SK-N-SH (cell line): ENCODE measurements around the gene STX1B. TPM values are rescaled to one million over a fixed set of nuclear protein-coding genes. Genes with fewer than 3 reads are reported as not detected.

ENCODE experiments used
- CTCF ChIA-PET: fragments of 300-600, 350-600 bp; formaldehyde crosslinking; extraction: SDS; loops from one replicate; lab custom pipeline; 2021; lab: Yijun Ruan, JAX
- POLR2A ChIA-PET: fragments of 350-600 bp; sonication (Branson Sonifier 250); formaldehyde crosslinking; extraction: SDS; loops from one replicate; lab custom pipeline; 2020; ENCODE audit warnings: antibody characterized with exemption, inconsistent platforms; lab: Yijun Ruan, JAX
- DNase-seq: peaks from one replicate; pipeline ENCODE4 v3.0.0; 2012
- H2AFZ ChIP-seq: fragments of 200-600 bp; sonication (generic); 2 replicates; pipeline ENCODE4 v1.8.1; 2016; ENCODE audit warnings: antibody characterized with exemption, mild to moderate bottlenecking, low read depth
- H3F3A ChIP-seq: fragments of 200-600 bp; sonication (generic); replicated peaks from 2 replicates; pipeline ENCODE3; 2016; ENCODE audit warnings: antibody characterized with exemption, mild to moderate bottlenecking; ENCODE audit not compliant: insufficient read depth
- H3K27ac ChIP-seq, 2 experiments: fragments of 200-500 bp in 1 of 2; fragments of 200-600 bp in 1 of 2; sonication (Bioruptor generic) in 1 of 2; sonication (generic), shearing (Covaris generic) in 1 of 2; 2 replicates each; pipeline versions ENCODE4 v1.5.1 to v1.6.1; 2014 to 2016; ENCODE audit warnings: low read depth in 2 of 2, inconsistent platforms in 1 of 2, low read length in 1 of 2, mild to moderate bottlenecking in 1 of 2, mixed read lengths in 1 of 2
- H3K27me3 ChIP-seq: fragments of 200-600 bp; sonication (generic), shearing (Covaris generic); 2 replicates; pipeline ENCODE4 v1.6.1; 2016; ENCODE audit warnings: mixed run types; ENCODE audit not compliant: insufficient read depth
- H3K36me3 ChIP-seq, 2 experiments: fragments of 200-500 bp in 1 of 2; fragments of 200-600 bp in 1 of 2; sonication (Bioruptor generic) in 1 of 2; sonication (generic) in 1 of 2; replicated peaks in 1 of 2; 2 replicates each; pipeline versions ENCODE3 to v1.5.1; 2014 to 2016; ENCODE audit warnings: low read length in 1 of 2, mild to moderate bottlenecking in 1 of 2; ENCODE audit not compliant: insufficient read depth in 2 of 2, control insufficient read depth in 1 of 2
- H3K4me1 ChIP-seq, 2 experiments: fragments of 200-500 bp in 1 of 2; fragments of 200-600 bp in 1 of 2; sonication (Bioruptor generic) in 1 of 2; sonication (generic), shearing (Covaris generic) in 1 of 2; 2 replicates each; pipeline versions ENCODE4 v1.5.1 to v1.6.1; 2014 to 2016; ENCODE audit warnings: low read depth in 1 of 2, low read length in 1 of 2, mixed run types in 1 of 2; ENCODE audit not compliant: insufficient read depth in 2 of 2, control insufficient read depth in 1 of 2
- H3K4me2 ChIP-seq: fragments of 200-600 bp; sonication (generic), shearing (Covaris generic); 2 replicates; pipeline ENCODE4 v1.6.1; 2017; ENCODE audit warnings: mixed run types
- H3K4me3 ChIP-seq, 2 experiments: fragments of 200-500 bp in 1 of 2; fragments of 200-600 bp in 1 of 2; sonication (Bioruptor generic) in 1 of 2; sonication (generic), shearing (Covaris generic) in 1 of 2; 2 replicates each; pipeline versions ENCODE4 v1.5.1 to v1.8.1; 2014 to 2016; ENCODE audit warnings: low read depth in 2 of 2, inconsistent platforms in 1 of 2, low read length in 1 of 2, mild to moderate bottlenecking in 1 of 2, mixed read lengths in 1 of 2, moderate library complexity in 1 of 2
- H3K79me2 ChIP-seq: fragments of 200-600 bp; sonication (generic); 2 replicates; pipeline ENCODE4 v1.8.1; 2017; ENCODE audit warnings: mild to moderate bottlenecking; ENCODE audit not compliant: insufficient read depth
- H3K9ac ChIP-seq: fragments of 200-600 bp; sonication (generic); 2 replicates; pipeline ENCODE4 v1.6.1; 2017; ENCODE audit warnings: mixed run types
- H3K9me2 ChIP-seq: fragments of 200-600 bp; sonication (generic); 2 replicates; pipeline ENCODE4 v1.6.1; 2017; ENCODE audit warnings: mixed run types
- H3K9me3 ChIP-seq: fragments of 200-600 bp; sonication (generic); 2 replicates; pipeline ENCODE4 v1.6.1; 2017; ENCODE audit warnings: mixed run types, mild to moderate bottlenecking, moderate library complexity
- H4K20me1 ChIP-seq: fragments of 200-600 bp; sonication (generic); 2 replicates; pipeline ENCODE4 v1.6.1; 2017; ENCODE audit warnings: mild to moderate bottlenecking, mixed run types; ENCODE audit not compliant: insufficient read depth
- CHD2 ChIP-seq: fragments of 150-350 bp; IDR thresholded peaks from 2 replicates; pipeline ENCODE4 v1.6.1; 2018; ENCODE audit warnings: low read length; ENCODE audit not compliant: partially characterized antibody
- FOXM1 ChIP-seq: IDR thresholded peaks from 2 replicates; pipeline ENCODE4 v1.4.0; 2012; ENCODE audit warnings: low read depth, mild to moderate bottlenecking
- MXI1 ChIP-seq: IDR thresholded peaks from 2 replicates; pipeline ENCODE4 v1.6.1; 2012; ENCODE audit warnings: mild to moderate bottlenecking, low read depth, low read length, improper control_type of control experiment
- NRF1 ChIP-seq: IDR thresholded peaks from 2 replicates; pipeline ENCODE4 v1.6.1; 2012; ENCODE audit warnings: low read depth, mild to moderate bottlenecking, low read length
- REST ChIP-seq: IDR thresholded peaks from 2 replicates; pipeline ENCODE4 v1.6.1; 2012; ENCODE audit warnings: mild to moderate bottlenecking, low read depth, low read length, moderate library complexity
- RXRA ChIP-seq: IDR thresholded peaks from 2 replicates; pipeline ENCODE4 v1.4.0; 2012; ENCODE audit warnings: low read depth, mild to moderate bottlenecking, borderline replicate concordance
- TCF12 ChIP-seq: IDR thresholded peaks from 2 replicates; pipeline ENCODE4 v1.4.0; 2012
- YY1 ChIP-seq: IDR thresholded peaks from 2 replicates; pipeline ENCODE4 v1.4.0; 2012; ENCODE audit warnings: low read depth, mild to moderate bottlenecking
- WGBS: methylation state at CpG from one replicate; pipeline ENCODE4 v1.1.6; 2017; ENCODE audit warnings: low lambda C conversion rate; 5-methylcytosine and 5-hydroxymethylcytosine counted together
- polyA plus RNA-seq, 3 experiments: library from polyadenylated mRNA; depleted of rRNA; stranded (reverse); fragments of >200 nt; gene quantifications; 2 replicates each; pipeline ENCODE4 v1.2.3, GENCODE V29; 2012

Gene STX1B
- polyA plus RNA-seq, 1 of the 3 experiments (the other 2 are of a cell fraction) = 21.2 TPM

GRCh38 chr16:31025339-31025738, 14.9 kb upstream of the STX1B start (continued):
- TF ChIP-seq REST = no peak

GRCh38 chr16:31023627-31024226, 13.3 kb upstream of the STX1B start:
- TF ChIP-seq MXI1 = no peak
- no peak for TF ChIP-seq REST
- no peak for TF ChIP-seq YY1
- TF ChIP-seq RXRA = no peak
- no peak for TF ChIP-seq CHD2
- no peak for TF ChIP-seq NRF1
- no peak for TF ChIP-seq TCF12
- TF ChIP-seq FOXM1 = no peak
- TF ChIP-seq, all 33 proteins: peak for 0
- H3K4me1 ChIP-seq = no peaks in the 10 kb centered on the region
- H3K9ac ChIP-seq = no peak overlapping the region
- H3F3A ChIP-seq = no peaks in the 10 kb centered on the region
- no peak for DNase-seq
- no peaks in the 10 kb centered on the region for H4K20me1 ChIP-seq
- ChIA-PET POLR2A (no interaction called here), CTCF (interaction anchor here (0.6 to 2.0 kb wide), 2 partner anchors 39 to 47 kb away, joined by 4 to 6 read pairs; partner anchors contain the start of gene HSD3B7)
- H3K9me2 ChIP-seq = no peaks in the 10 kb centered on the region
- no peaks in the 10 kb centered on the region for H3K9me3 ChIP-seq
- 62% methylated on average over 6 of the region's 6 CpGs for WGBS
- H3K27ac ChIP-seq = no peak overlapping the region
- H3K4me3 ChIP-seq = no peak overlapping the region
- no peak overlapping the region for H2AFZ ChIP-seq
- H3K4me2 ChIP-seq = no peak overlapping the region
- H3K36me3 ChIP-seq = no peaks in the 10 kb centered on the region
- H3K79me2 ChIP-seq = no peaks in the 10 kb centered on the region
- no peaks in the 10 kb centered on the region for H3K27me3 ChIP-seq
